Neural progenitor cell (in vitro differentiated cells): ENCODE results near the gene HIVEP1. TPM values are rescaled to one million over a fixed set of nuclear protein-coding genes. Genes with fewer than 3 reads are reported as not detected.

Source experiments
- DNase-seq: peaks from one replicate; pipeline ENCODE4 v3.0.0-alpha.2; 2016; ENCODE audit warnings: low spot score
- H2AFZ ChIP-seq: fragments of 200-600 bp; sonication (generic); replicated peaks from 2 replicates; pipeline ENCODE4 v1.6.1; 2016; ENCODE audit warnings: antibody characterized with exemption
- H3F3A ChIP-seq: fragments of 200-600 bp; sonication (generic); 2 replicates; pipeline ENCODE4 v1.6.1; 2016; ENCODE audit warnings: antibody characterized with exemption, low read depth
- H3K27ac ChIP-seq: fragments of 200-600 bp; sonication (generic); 2 replicates; pipeline ENCODE4 v1.5.1; 2016; ENCODE audit warnings: mild to moderate bottlenecking
- H3K27me3 ChIP-seq: fragments of 200-600 bp; sonication (generic); 2 replicates; pipeline ENCODE4 v1.6.1; 2016; ENCODE audit warnings: mild to moderate bottlenecking, moderate library complexity
- H3K36me3 ChIP-seq: fragments of 200-600 bp; sonication (generic); 2 replicates; pipeline ENCODE4 v1.5.1; 2016
- H3K4me1 ChIP-seq: fragments of 200-600 bp; sonication (generic); 2 replicates; pipeline ENCODE4 v1.6.1; 2016; ENCODE audit warnings: mixed run types
- H3K4me2 ChIP-seq: fragments of 200-600 bp; sonication (generic); 2 replicates; pipeline ENCODE4 v1.6.1; 2016
- H3K4me3 ChIP-seq: fragments of 200-600 bp; sonication (generic); 2 replicates; pipeline ENCODE4 v1.5.1; 2016
- H3K79me2 ChIP-seq: fragments of 200-600 bp; sonication (generic); 2 replicates; pipeline ENCODE4 v1.6.1; 2016; ENCODE audit warnings: low read depth
- H3K9ac ChIP-seq: fragments of 200-600 bp; sonication (generic); 2 replicates; pipeline ENCODE4 v1.6.1; 2016
- H3K9me3 ChIP-seq: fragments of 200-600 bp; sonication (generic); 2 replicates; pipeline ENCODE4 v1.5.1; 2016; ENCODE audit warnings: low read depth
- H4K20me1 ChIP-seq: fragments of 200-600 bp; sonication (generic); 2 replicates; pipeline ENCODE4 v1.6.1; 2016; ENCODE audit warnings: low read depth
- H3K27ac Mint-ChIP-seq: 3 replicates; pipeline ENCODE4 v1.8.0; 2021; ENCODE audit warnings: mixed read lengths
- H3K27me3 Mint-ChIP-seq: 2 replicates; pipeline ENCODE4 v1.8.0; 2022; ENCODE audit warnings: low read depth, mild to moderate bottlenecking, inconsistent platforms, moderate library complexity, mixed read lengths; ENCODE audit not compliant: insufficient read depth
- H3K36me3 Mint-ChIP-seq: 3 replicates; pipeline ENCODE4 v1.8.0; 2021; ENCODE audit warnings: mixed read lengths
- H3K4me1 Mint-ChIP-seq: 3 replicates; pipeline ENCODE4 v1.8.0; 2021; ENCODE audit warnings: mixed read lengths
- H3K4me3 Mint-ChIP-seq: 3 replicates; pipeline ENCODE4 v1.8.0; 2021; ENCODE audit warnings: mild to moderate bottlenecking, moderate library complexity, mixed read lengths
- H3K9me3 Mint-ChIP-seq: 3 replicates; pipeline ENCODE4 v1.8.0; 2020; ENCODE audit warnings: mixed read lengths
- CTCF ChIP-seq: fragments of 200-600 bp; sonication (generic); IDR thresholded peaks from 2 replicates; pipeline ENCODE4 v1.5.1; 2017; ENCODE audit warnings: antibody characterized with exemption, mild to moderate bottlenecking
- EZH2 ChIP-seq: fragments of 200-600 bp; sonication (generic); IDR thresholded peaks from 2 replicates; pipeline ENCODE4 v1.6.1; 2017; ENCODE audit warnings: antibody characterized with exemption, mild to moderate bottlenecking, moderate library complexity
- EZH2phosphoT487 ChIP-seq: fragments of 200-600 bp; sonication (generic); IDR thresholded peaks from 2 replicates; pipeline ENCODE4 v1.6.1; 2017; ENCODE audit warnings: antibody characterized with exemption
- total RNA-seq: library from RNA; depleted of rRNA; stranded (reverse); fragments of >200 nt; gene quantifications from 2 replicates; pipeline ENCODE4 v1.2.3, GENCODE V29; 2015; ENCODE audit warnings: low replicate concordance

The HIVEP1 gene
- total RNA-seq, 1 donor from 2014 or later: 23.3 TPM

GRCh38 chr6:12111363-12111670 is 99.2 kb downstream of the HIVEP1 start:
- Histone ChIP-seq H3F3A (no peaks in the 10 kb centered on the region), H3K36me3 (peaks cover 5% of the 10 kb centered on the region), H3K79me2 (peaks cover 9% of the 10 kb centered on the region), H3K4me2 (no peak overlapping the region), H4K20me1 (no peaks in the 10 kb centered on the region), H3K4me1 (peaks cover 9% of the 10 kb centered on the region), H2AFZ (no peak overlapping the region), H3K9me3 (no peaks in the 10 kb centered on the region), H3K4me3 (no peak overlapping the region), H3K27ac (no peak overlapping the region), H3K27me3 (no peaks in the 10 kb centered on the region), H3K9ac (no peak overlapping the region)
- DNase-seq: no peak
- Mint-ChIP-seq H3K9me3 (peaks cover 9% of the 10 kb centered on the region), H3K27ac (no peak overlapping the region), H3K36me3 (peaks cover 42% of the 10 kb centered on the region), H3K27me3 (no peaks in the 10 kb centered on the region), H3K4me1 (no peaks in the 10 kb centered on the region), H3K4me3 (no peak overlapping the region)
- TF ChIP-seq EZH2phosphoT487: no peak
- no peak for TF ChIP-seq CTCF
- TF ChIP-seq EZH2: no peak

GRCh38 chr6:12112540-12113189 is 100.6 kb downstream of the HIVEP1 start:
- no peak for DNase-seq
- H3K9ac ChIP-seq: no peak overlapping the region
- H3K27ac ChIP-seq: no peak overlapping the region
- no peaks in the 10 kb centered on the region for H3K9me3 ChIP-seq
- H3K4me3 Mint-ChIP-seq: no peak overlapping the region
- H3K4me1 ChIP-seq: peaks cover 9% of the 10 kb centered on the region
- H3K4me2 ChIP-seq: no peak overlapping the region
- peaks cover 5% of the 10 kb centered on the region for H3K36me3 ChIP-seq
- no peaks in the 10 kb centered on the region for H3K4me1 Mint-ChIP-seq
- H3K27me3 ChIP-seq: no peaks in the 10 kb centered on the region
- H3K27me3 Mint-ChIP-seq: no peaks in the 10 kb centered on the region
- H3K9me3 Mint-ChIP-seq: peaks cover 11% of the 10 kb centered on the region
- no peak overlapping the region for H3K4me3 ChIP-seq
- H3K36me3 Mint-ChIP-seq: peaks cover 45% of the 10 kb centered on the region
- H2AFZ ChIP-seq: no peak overlapping the region
- no peak overlapping the region for H3K27ac Mint-ChIP-seq
- H4K20me1 ChIP-seq: no peaks in the 10 kb centered on the region
- no peaks in the 10 kb centered on the region for H3F3A ChIP-seq
- peaks cover 5% of the 10 kb centered on the region for H3K79me2 ChIP-seq
- no peak for TF ChIP-seq EZH2phosphoT487
- TF ChIP-seq EZH2: no peak
- no peak for TF ChIP-seq CTCF

- Histone ChIP-seq H4K20me1 (no peaks in the 10 kb centered on the region), H3F3A (no peaks in the 10 kb centered on the region), H3K9me3 (no peaks in the 10 kb centered on the region), H3K4me3 (no peak overlapping the region), H3K4me1 (peaks cover 9% of the 10 kb centered on the region), H3K9ac (no peak overlapping the region), H3K36me3 (peaks cover 5% of the 10 kb centered on the region), H3K4me2 (no peak overlapping the region), H2AFZ (no peak overlapping the region), H3K79me2 (peaks cover 6% of the 10 kb centered on the region), H3K27ac (no peak overlapping the region), H3K27me3 (no peaks in the 10 kb centered on the region)
- Mint-ChIP-seq H3K4me1 (no peaks in the 10 kb centered on the region), H3K9me3 (peaks cover 13% of the 10 kb centered on the region), H3K27ac (no peak overlapping the region), H3K27me3 (no peaks in the 10 kb centered on the region), H3K36me3 (peaks cover 42% of the 10 kb centered on the region), H3K4me3 (no peak overlapping the region)
- TF ChIP-seq EZH2phosphoT487: no peak
- no peak for DNase-seq
Observed at GRCh38 chr6:12113190-12113577, 101.1 kb downstream of the HIVEP1 start.

- Mint-ChIP-seq H3K36me3 (peaks cover 47% of the 10 kb centered on the region), H3K4me3 (no peak overlapping the region), H3K27me3 (no peaks in the 10 kb centered on the region), H3K27ac (no peak overlapping the region), H3K4me1 (no peaks in the 10 kb centered on the region), H3K9me3 (peaks cover 16% of the 10 kb centered on the region)
- Histone ChIP-seq H3K9ac (no peak overlapping the region), H3K4me2 (no peak overlapping the region), H3K9me3 (no peaks in the 10 kb centered on the region), H4K20me1 (no peaks in the 10 kb centered on the region), H3K4me1 (peaks cover 18% of the 10 kb centered on the region), H3K79me2 (peaks cover 14% of the 10 kb centered on the region), H2AFZ (no peak overlapping the region), H3K4me3 (no peak overlapping the region), H3F3A (no peaks in the 10 kb centered on the region), H3K27ac (no peak overlapping the region), H3K36me3 (peaks cover 5% of the 10 kb centered on the region), H3K27me3 (no peaks in the 10 kb centered on the region)
- TF ChIP-seq EZH2 (no peak), CTCF (no peak), EZH2phosphoT487 (no peak)
- no peak for DNase-seq
Observed at GRCh38 chr6:12114055-12114503, 102.0 kb downstream of the HIVEP1 start.
